ENCODE measurements around the gene SLC36A1. TPM values are rescaled to one million over a fixed set of nuclear protein-coding genes. Genes with fewer than 3 reads are reported as not detected.

The SLC36A1 gene
- polyA plus RNA-seq, 1 donor (not counting 4 experiments of a cell fraction or from before 2014, with no cell fraction given), result 9.6 TPM

GRCh38 chr5:151417712-151418111, 29.7 kb upstream of the SLC36A1 start:
- H2AFZ ChIP-seq (ENCODE audit: control insufficient read depth, low read length), result no peak overlapping the region
- peaks cover 5% of the 10 kb centered on the region for H3K9me3 ChIP-seq (ENCODE audit: control insufficient read depth, low read depth, low read length)
- no peak overlapping the region for H3K4me2 ChIP-seq (ENCODE audit: control insufficient read depth, extremely low read depth, insufficient read depth, low read depth, low read length)
- TF ChIP-seq CTCF (optimal IDR thresholded peaks at IDR 0.05 in 1 of 3, IDR thresholded peaks at IDR 0.05 in 1 of 3, conservative IDR thresholded peaks at IDR 0.05 in 1 of 3; ENCODE audit: extremely low read depth in 1 of 3, insufficient read depth in 2 of 3, low read length in 3 of 3) (no peak), EZH2 (IDR thresholded peaks at IDR 0.05; ENCODE audit: low read length) (no peak)
- no peak overlapping the region for H3K9ac ChIP-seq (ENCODE audit: control insufficient read depth, extremely low read depth, insufficient read depth, low read length)
- H4K20me1 ChIP-seq (ENCODE audit: control insufficient read depth, extremely low read depth, insufficient read depth, low read length), result no peaks in the 10 kb centered on the region
- no peak for DNase-seq (ENCODE audit: low read depth, low spot score)
- H3K27ac ChIP-seq (ENCODE audit: control insufficient read depth, insufficient read depth, low read length), result no peak overlapping the region
- no peaks in the 10 kb centered on the region for H3K4me1 ChIP-seq (ENCODE audit: control insufficient read depth, extremely low read depth, insufficient read depth, low read length)
- no peaks in the 10 kb centered on the region for H3K36me3 ChIP-seq (ENCODE audit: control insufficient read depth in 2 of 2, extremely low read depth in 1 of 2, insufficient read depth in 2 of 2, low read length in 2 of 2)
- H3K27me3 ChIP-seq (ENCODE audit: control insufficient read depth, extremely low read depth, insufficient read depth, low read length), result peaks cover 5% of the 10 kb centered on the region
- dilution Hi-C loops (cut with MboI; ENCODE audit: extremely low pct_ligation_motif_present, low sequenced_read_pairs), result no loop called here
- FAIRE-seq, result no peak
- no peaks in the 10 kb centered on the region for H3K9me1 ChIP-seq (ENCODE audit: control insufficient read depth, extremely low read depth, insufficient read depth, low read length)
- H3K79me2 ChIP-seq (ENCODE audit: control insufficient read depth, insufficient read depth, low read length), result no peaks in the 10 kb centered on the region
- no peak overlapping the region for H3K4me3 ChIP-seq (ENCODE audit: control insufficient read depth in 2 of 3, extremely low read depth in 1 of 3, insufficient read depth in 2 of 3, low read depth in 1 of 3, low read length in 3 of 3)

GRCh38 chr5:151420127-151420526, 27.3 kb upstream of the SLC36A1 start:
- TF ChIP-seq EZH2 (IDR thresholded peaks at IDR 0.05; ENCODE audit: low read length) (no peak), CTCF (optimal IDR thresholded peaks at IDR 0.05 in 1 of 3, IDR thresholded peaks at IDR 0.05 in 1 of 3, conservative IDR thresholded peaks at IDR 0.05 in 1 of 3; ENCODE audit: extremely low read depth in 1 of 3, insufficient read depth in 2 of 3, low read length in 3 of 3) (no peak)
- Histone ChIP-seq H4K20me1 (ENCODE audit: control insufficient read depth, extremely low read depth, insufficient read depth, low read length) (no peaks in the 10 kb centered on the region), H3K79me2 (ENCODE audit: control insufficient read depth, insufficient read depth, low read length) (no peaks in the 10 kb centered on the region), H3K9me3 (ENCODE audit: control insufficient read depth, low read depth, low read length) (peaks cover 5% of the 10 kb centered on the region), H3K4me1 (ENCODE audit: control insufficient read depth, extremely low read depth, insufficient read depth, low read length) (no peaks in the 10 kb centered on the region), H3K27me3 (ENCODE audit: control insufficient read depth, extremely low read depth, insufficient read depth, low read length) (no peaks in the 10 kb centered on the region), H3K4me3 (ENCODE audit: control insufficient read depth in 2 of 3, extremely low read depth in 1 of 3, insufficient read depth in 2 of 3, low read depth in 1 of 3, low read length in 3 of 3) (no peak overlapping the region), H3K36me3 (ENCODE audit: control insufficient read depth in 2 of 2, extremely low read depth in 1 of 2, insufficient read depth in 2 of 2, low read length in 2 of 2) (no peaks in the 10 kb centered on the region), H3K4me2 (ENCODE audit: control insufficient read depth, extremely low read depth, insufficient read depth, low read depth, low read length) (no peak overlapping the region), H3K27ac (ENCODE audit: control insufficient read depth, insufficient read depth, low read length) (no peak overlapping the region), H2AFZ (ENCODE audit: control insufficient read depth, low read length) (no peak overlapping the region), H3K9me1 (ENCODE audit: control insufficient read depth, extremely low read depth, insufficient read depth, low read length) (no peaks in the 10 kb centered on the region), H3K9ac (ENCODE audit: control insufficient read depth, extremely low read depth, insufficient read depth, low read length) (no peak overlapping the region)
- DNase-seq (ENCODE audit: low read depth, low spot score) (no peak), FAIRE-seq (no peak)
- dilution Hi-C loops (cut with MboI; ENCODE audit: extremely low pct_ligation_motif_present, low sequenced_read_pairs), result no loop called here
